Stimulated activated CD8-positive, alpha-beta memory T cell treated with anti-CD3 and anti-CD28 coated beads, Interleukin-12 subunit alpha, Interleukin-12 subunit beta, amount 100 ng/mL, for 4 hours (primary cell): ENCODE measurements around the gene MAGI2.

Source experiments
- DNase-seq: peaks from one replicate; pipeline ENCODE4 v3.0.0-alpha.2; 2020; ENCODE audit warnings: low read depth

Gene MAGI2

GRCh38 chr7:78081888-78082287, 1371.6 kb downstream of the MAGI2 start:
- no peak for DNase-seq

GRCh38 chr7:78081344-78081743, 1372.1 kb downstream of the MAGI2 start:
- no peak for DNase-seq

- no peak for DNase-seq
These were observed 1372.7 kb downstream of the MAGI2 start for GRCh38 chr7:78080811-78081210.

- DNase-seq: no peak
These were observed 1373.2 kb downstream of the MAGI2 start for GRCh38 chr7:78080241-78080640.

GRCh38 chr7:78074713-78075112, 1378.8 kb downstream of the MAGI2 start:
- DNase-seq: no peak

- DNase-seq: no peak
These were observed 1379.7 kb downstream of the MAGI2 start for GRCh38 chr7:78073609-78074382.

- DNase-seq: no peak
These were observed 1381.3 kb downstream of the MAGI2 start for GRCh38 chr7:78072201-78072590.

- no peak for DNase-seq
These were observed 1381.8 kb downstream of the MAGI2 start for GRCh38 chr7:78071491-78072200.

- DNase-seq: no peak
These were observed 1386.9 kb downstream of the MAGI2 start for GRCh38 chr7:78066599-78066998.

- DNase-seq: no peak
These were observed 1389.7 kb downstream of the MAGI2 start for GRCh38 chr7:78063758-78064157.

GRCh38 chr7:78062214-78062613, 1391.3 kb downstream of the MAGI2 start:
- no peak for DNase-seq

- DNase-seq: no peak
These were observed 1395.9 kb downstream of the MAGI2 start for GRCh38 chr7:78057571-78057970.

- no peak for DNase-seq
These were observed 1397.9 kb downstream of the MAGI2 start for GRCh38 chr7:78055599-78055998.

- DNase-seq: no peak
These were observed 1398.4 kb downstream of the MAGI2 start for GRCh38 chr7:78055001-78055573.

- no peak for DNase-seq
These were observed 1401.4 kb downstream of the MAGI2 start for GRCh38 chr7:78052112-78052511.

- no peak for DNase-seq
These were observed 1405.7 kb downstream of the MAGI2 start for GRCh38 chr7:78047800-78048199.

- DNase-seq: no peak
These were observed 1410.3 kb downstream of the MAGI2 start for GRCh38 chr7:78043159-78043558.

- DNase-seq: no peak
These were observed 1412.0 kb downstream of the MAGI2 start for GRCh38 chr7:78041423-78041822.

GRCh38 chr7:78039790-78040776, 1413.4 kb downstream of the MAGI2 start:
- peak; percentile 17 for DNase-seq

- DNase-seq: no peak
These were observed 1414.9 kb downstream of the MAGI2 start for GRCh38 chr7:78038465-78039080.

GRCh38 chr7:78037603-78038002, 1415.9 kb downstream of the MAGI2 start:
- DNase-seq: no peak

GRCh38 chr7:78033410-78033809, 1420.1 kb downstream of the MAGI2 start:
- DNase-seq: no peak
